KBM-7 (cell line): ENCODE results near the gene PLXNB3.
A peak's percentile ranks its signal among the peaks of the same experiment; 100 is the strongest.
"Not testable (repeated sequence)": the region's sequence is repeated elsewhere in the genome, so short reads cannot be mapped to it uniquely, and the experiment has no call there.

Experiments
- DNase-seq: peaks from one replicate; pipeline ENCODE4 v3.0.0-alpha.2; 2015
- in situ Hi-C: fragments of 300-500 bp; cut with MboI; formaldehyde crosslinking; loops from 2 replicates; pipeline ENCODE4 v1.14.3; 2020; ENCODE audit warnings: low sequenced_read_pairs, low pct_unique_long_range_greater_than_20kb, mixed read lengths

The PLXNB3 gene

DNA sequence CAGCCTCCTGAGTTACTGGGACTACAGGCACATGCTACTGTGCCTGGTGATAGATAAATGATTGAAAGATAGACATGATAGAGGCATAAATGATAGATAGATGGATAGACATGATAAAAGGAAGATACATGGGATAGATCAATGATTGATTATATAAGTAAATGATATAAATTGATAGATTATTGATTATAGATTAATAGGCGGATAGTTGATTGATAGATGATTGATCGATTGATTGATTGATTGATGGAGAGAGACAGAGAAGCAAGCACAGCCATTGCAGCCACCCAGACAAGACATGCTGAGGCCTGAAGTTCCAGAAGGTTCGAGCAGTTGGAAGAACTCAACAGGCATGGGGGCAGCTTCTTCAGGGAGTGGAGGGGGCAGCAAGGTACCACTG, 17.7 kb upstream of the PLXNB3 start:
- in situ Hi-C loops, result no loop called here
- no peak for DNase-seq

- in situ Hi-C loops, DNase-seq: not testable (repeated sequence)
Measured at GRCh38 chrX:153746991-153747390, 17.1 kb upstream of the PLXNB3 start.

- DNase-seq, in situ Hi-C loops: not testable (repeated sequence)
Measured at GRCh38 chrX:153749017-153749416, 15.0 kb upstream of the PLXNB3 start.

DNA sequence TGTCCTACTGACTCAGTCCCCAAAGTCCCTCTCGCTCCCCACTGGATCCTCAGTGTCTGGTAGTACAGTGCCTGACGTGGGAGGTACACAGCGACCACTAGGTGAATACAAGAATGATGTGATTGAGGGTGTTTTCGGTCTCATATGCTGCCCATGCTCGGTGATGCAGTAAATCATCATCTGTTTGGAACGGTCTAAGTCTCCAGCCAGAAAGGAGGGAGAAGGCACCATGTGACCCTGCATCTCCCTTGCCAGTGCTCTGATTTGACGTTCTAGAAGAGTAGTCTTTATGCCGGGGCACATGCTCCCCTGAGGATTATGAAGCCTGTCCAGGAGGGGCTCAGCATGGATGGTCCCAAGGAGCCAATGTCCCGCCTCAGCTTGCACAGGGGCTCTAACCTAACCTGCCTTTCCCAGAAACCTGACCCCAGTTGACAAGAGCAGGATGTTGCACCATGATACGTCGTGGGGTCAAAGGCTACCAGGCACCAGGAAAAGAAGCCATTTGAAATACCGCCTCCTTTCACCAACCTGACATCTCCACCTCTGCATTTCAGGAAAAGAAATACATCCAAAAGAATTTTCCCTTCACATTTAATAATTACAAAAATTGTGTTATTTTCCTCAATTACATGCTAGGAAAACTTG, 13.8 kb upstream of the PLXNB3 start:
- no peak for DNase-seq
- in situ Hi-C loops, result no loop called here

DNA sequence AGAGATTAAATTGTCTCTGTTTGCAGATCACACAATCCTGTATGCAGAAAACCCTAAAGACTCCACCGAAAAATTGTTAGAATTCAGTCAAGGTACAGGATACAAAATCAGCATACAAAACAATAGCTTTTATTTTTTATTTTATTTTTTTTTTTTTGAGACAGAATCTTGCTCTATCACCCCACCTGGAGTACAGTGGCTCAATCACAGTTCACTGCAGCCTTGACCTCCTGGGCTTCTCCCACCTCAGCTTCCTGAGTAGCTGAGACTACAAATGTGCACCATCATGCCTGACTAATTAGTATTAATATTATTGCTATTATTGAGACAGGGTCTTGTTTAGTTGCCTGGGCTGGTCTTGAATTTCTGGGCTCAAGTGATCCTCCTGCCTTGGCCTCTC, 8.9 kb upstream of the PLXNB3 start:
- DNase-seq, result no peak
- in situ Hi-C loops, result no loop called here

- in situ Hi-C loops, result no loop called here
- no peak for DNase-seq
Measured at GRCh38 chrX:153761863-153762262, 2.2 kb upstream of the PLXNB3 start.

GRCh38 chrX:153762626-153763173, 1.3 kb upstream of the PLXNB3 start:
- DNase-seq, result no peak
- in situ Hi-C loops, result no loop called here

DNA sequence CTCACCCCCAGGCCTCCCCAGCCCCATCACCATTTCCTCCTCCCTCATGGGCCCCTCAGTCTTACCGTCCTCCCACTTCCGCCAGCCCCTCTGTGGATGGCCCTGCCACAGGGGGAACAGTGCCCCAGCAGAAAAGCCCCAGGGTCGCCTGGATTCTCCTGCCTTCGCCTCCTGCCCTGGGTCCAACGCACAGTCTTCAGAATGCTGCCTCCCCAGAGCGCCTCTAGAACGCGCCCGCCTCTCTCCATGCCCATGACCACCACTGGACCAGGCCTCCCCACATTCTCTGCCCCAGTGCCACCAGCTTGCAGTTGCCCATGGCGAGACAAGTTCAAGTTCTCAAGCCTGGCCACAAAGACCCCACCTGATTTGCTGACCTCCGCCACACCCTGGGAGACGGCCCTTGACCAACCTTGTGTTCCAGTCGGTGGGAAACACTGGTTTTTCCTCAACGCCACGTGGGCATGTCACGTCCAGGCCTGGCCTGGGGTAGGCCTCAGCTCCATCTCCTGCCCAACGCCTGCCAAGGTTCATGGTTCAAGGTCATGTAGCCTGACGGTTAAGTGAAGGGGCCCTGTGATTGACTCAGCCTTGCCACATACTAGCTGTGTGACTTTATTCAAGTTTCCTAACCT, 634 bp upstream of the PLXNB3 start:
- no peak for DNase-seq
- in situ Hi-C loops, result no loop called here

DNA sequence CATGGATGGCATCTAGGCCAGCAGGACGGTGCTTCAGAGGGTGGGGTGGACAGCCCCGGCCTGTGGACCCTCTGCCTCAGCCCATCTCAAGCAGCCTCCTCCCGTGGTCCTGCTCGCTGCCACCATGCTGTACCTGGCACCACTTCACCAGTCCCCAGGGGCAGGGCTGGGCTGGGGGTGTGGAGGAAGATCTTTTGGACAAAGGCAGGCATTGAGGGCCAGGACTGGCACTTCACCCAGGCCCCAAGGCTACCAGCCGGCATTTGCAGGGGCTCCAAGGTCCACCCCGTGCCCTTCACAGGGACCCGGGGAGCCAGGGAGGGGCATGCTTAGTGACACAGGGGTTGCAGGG, 713 bp downstream of the PLXNB3 start:
- DNase-seq, result no peak

GRCh38 chrX:153765138-153766079, 1.4 kb downstream of the PLXNB3 start:
- in situ Hi-C loops, result no loop called here

More for the DNA sequence above, 713 bp downstream of the PLXNB3 start:
- in situ Hi-C loops, result no loop called here

DNA sequence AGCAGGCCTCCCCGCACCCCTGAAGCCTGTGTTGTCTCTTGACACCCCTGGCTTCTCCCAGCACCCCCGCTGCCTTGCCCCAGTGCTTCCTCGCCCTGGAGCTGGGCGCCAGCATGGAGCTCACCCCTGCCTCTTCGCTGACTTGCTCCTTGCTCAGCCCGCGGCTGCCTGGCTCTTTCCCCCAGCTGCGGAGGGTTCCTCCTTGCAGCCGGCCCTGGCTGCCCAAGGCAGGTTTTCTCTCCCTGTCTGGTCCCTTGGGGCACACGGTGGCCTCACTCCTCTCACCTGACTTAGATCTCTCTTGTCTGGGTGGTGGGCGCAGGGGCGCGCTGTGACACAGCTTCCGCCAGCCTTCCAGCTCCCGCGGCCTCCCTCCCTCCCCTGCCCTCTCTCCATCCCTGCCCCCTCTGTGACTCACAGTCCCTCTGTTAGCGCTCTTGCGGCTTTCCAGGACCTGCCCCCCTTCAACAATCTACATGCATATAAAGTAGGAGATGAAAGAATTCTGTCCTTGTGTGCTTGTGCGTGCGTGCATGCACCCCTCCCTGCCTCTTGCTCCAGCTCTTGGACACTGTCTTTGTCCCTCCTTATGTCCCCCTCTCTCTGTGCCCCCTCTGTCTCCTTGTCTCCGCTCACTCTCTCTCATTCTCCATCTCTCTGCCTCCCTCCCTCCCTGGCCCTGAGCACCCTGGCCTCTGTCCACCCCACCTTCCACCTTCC, 2.2 kb downstream of the PLXNB3 start:
- peak; percentile 82 for DNase-seq
- in situ Hi-C loops, result no loop called here

More at GRCh38 chrX:153765138-153766079, 1.4 kb downstream of the PLXNB3 start:
- DNase-seq, result peak; percentile 42

DNA sequence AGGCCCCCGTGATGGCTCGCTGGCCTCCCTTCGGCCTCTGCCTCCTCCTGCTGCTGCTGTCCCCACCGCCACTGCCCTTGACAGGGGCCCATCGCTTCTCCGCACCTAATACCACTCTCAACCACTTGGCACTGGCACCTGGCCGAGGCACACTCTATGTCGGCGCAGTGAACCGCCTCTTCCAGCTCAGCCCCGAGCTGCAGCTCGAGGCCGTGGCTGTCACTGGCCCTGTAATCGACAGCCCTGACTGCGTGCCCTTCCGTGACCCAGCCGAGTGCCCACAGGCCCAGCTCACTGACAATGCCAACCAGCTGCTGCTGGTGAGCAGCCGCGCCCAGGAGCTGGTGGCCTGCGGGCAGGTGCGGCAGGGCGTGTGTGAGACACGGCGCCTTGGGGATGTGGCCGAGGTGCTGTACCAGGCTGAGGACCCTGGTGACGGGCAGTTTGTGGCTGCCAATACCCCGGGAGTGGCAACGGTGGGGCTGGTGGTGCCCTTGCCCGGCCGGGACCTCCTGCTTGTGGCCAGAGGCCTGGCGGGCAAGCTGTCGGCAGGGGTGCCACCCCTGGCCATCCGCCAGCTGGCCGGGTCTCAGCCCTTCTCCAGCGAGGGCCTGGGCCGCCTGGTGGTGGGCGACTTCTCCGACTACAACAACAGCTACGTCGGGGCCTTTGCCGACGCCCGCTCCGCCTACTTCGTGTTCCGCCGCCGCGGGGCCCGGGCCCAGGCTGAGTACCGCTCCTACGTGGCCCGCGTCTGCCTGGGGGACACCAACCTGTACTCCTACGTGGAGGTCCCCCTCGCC, 3.0 kb downstream of the PLXNB3 start:
- in situ Hi-C loops, result no loop called here
- DNase-seq, result no peak

DNA sequence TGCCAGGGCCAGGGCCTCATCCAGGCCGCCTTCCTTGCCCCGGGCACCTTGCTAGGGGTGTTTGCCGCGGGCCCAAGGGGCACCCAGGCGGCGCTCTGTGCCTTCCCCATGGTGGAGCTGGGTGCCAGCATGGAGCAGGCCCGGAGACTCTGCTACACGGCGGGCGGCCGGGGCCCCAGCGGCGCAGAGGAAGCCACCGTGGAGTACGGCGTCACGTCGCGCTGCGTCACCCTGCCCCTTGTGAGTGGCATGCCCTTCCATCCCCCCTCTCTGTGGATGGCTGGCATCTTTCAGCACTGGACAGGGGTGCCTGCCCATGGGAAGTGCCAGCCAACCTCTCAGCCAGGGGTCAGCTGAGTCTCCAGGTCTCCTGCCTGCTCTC, 3.6 kb downstream of the PLXNB3 start:
- in situ Hi-C loops, result no loop called here
- DNase-seq, result no peak

- in situ Hi-C loops, result no loop called here
- no peak for DNase-seq
Measured at GRCh38 chrX:153768311-153769157, 4.5 kb downstream of the PLXNB3 start.

- in situ Hi-C loops, result no loop called here
- DNase-seq, result no peak
Measured at GRCh38 chrX:153769158-153769864, 5.3 kb downstream of the PLXNB3 start.

DNA sequence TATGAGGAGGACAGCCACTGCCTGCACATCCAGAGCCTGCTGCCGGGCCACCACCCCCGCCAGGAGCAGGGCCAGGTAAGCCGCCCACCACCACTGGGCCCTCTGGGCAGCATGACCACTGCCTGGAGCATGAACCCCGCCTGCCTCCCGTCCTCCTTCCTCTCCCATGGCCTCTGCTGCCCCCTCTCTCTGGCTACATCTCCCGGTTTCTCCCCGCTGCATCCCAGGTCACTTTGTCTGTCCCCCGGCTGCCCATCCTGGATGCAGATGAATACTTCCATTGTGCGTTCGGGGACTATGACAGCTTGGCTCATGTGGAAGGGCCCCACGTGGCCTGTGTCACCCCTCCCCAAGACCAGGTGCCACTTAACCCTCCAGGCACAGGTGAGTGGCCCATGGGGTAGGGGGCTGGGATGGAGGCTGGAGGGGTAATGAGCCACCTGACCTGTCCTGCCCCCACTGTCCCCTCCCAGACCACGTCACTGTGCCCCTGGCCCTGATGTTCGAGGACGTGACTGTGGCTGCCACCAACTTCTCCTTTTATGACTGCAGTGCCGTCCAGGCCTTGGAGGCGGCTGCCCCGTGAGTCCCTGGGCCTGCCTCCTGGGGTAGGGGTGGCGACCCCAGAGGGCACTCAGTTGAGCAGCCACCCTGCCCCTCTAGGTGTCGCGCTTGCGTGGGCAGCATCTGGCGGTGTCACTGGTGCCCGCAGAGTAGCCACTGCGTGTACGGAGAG, 6.0 kb downstream of the PLXNB3 start:
- in situ Hi-C loops, result no loop called here

More for the DNA sequence above, 6.0 kb downstream of the PLXNB3 start:
- no peak for DNase-seq
